HepG2 (cell line): ENCODE results near the gene RAB34. TPM values are rescaled to one million over a fixed set of nuclear protein-coding genes. Genes with fewer than 3 reads are reported as not detected.

Source experiments
- BHLHE40 ChIP-seq: IDR thresholded peaks from 2 replicates; pipeline ENCODE4 v1.6.1; 2011; ENCODE audit warnings: low read length, improper control_type of control experiment
- CC2D1A ChIP-seq: sonication (generic); formaldehyde crosslinking; IDR thresholded peaks from 2 replicates; pipeline ENCODE4 v1.8.1; 2023; ENCODE audit warnings: mild to moderate bottlenecking, missing genetic modification reagents
- FOXM1 ChIP-seq: sonication (generic); formaldehyde crosslinking; IDR thresholded peaks from 2 replicates; pipeline ENCODE4 v1.5.0; 2020; ENCODE audit warnings: missing genetic modification reagents
- GLI4 ChIP-seq: sonication (generic); formaldehyde crosslinking; IDR thresholded peaks from 2 replicates; pipeline ENCODE4 v1.5.1; 2020; ENCODE audit warnings: missing genetic modification reagents, mild to moderate bottlenecking, moderate library complexity, borderline replicate concordance
- NAIF1 ChIP-seq: sonication (generic); formaldehyde crosslinking; IDR thresholded peaks from 2 replicates; pipeline ENCODE4 v1.5.0; 2020; ENCODE audit warnings: mild to moderate bottlenecking, missing genetic modification reagents, borderline replicate concordance
- NFATC3 ChIP-seq: sonication (generic); formaldehyde crosslinking; IDR thresholded peaks from 2 replicates; pipeline ENCODE4 v1.5.1; 2020; ENCODE audit warnings: mild to moderate bottlenecking, missing genetic modification reagents
- POLR2AphosphoS2 ChIP-seq: IDR thresholded peaks from 2 replicates; pipeline ENCODE4 v1.6.1; 2011; ENCODE audit warnings: low read depth, low read length, improper control_type of control experiment
- RFX1 ChIP-seq: fragments of 450-650 bp; IDR thresholded peaks from 2 replicates; pipeline ENCODE4 v1.6.1; 2017
- SRSF1 ChIP-seq: fragments of 200-400 bp; formaldehyde crosslinking; optimal IDR thresholded peaks from 2 replicates; pipeline ENCODE3; 2017; ENCODE audit warnings: mild to moderate bottlenecking, low read depth, low read length, moderate library complexity
- TBP ChIP-seq: sonication (generic); formaldehyde crosslinking; IDR thresholded peaks from 2 replicates; pipeline ENCODE4 v1.5.0; 2020; ENCODE audit warnings: missing genetic modification reagents
- TEAD3 ChIP-seq: optimal IDR thresholded peaks from 2 replicates; pipeline ENCODE3; 2016; ENCODE audit warnings: borderline replicate concordance
- TMF1 ChIP-seq: sonication (generic); formaldehyde crosslinking; IDR thresholded peaks from 2 replicates; pipeline ENCODE4 v1.8.1; 2022; ENCODE audit warnings: low read depth, missing genetic modification reagents
- ZBTB7B ChIP-seq: sonication (generic); formaldehyde crosslinking; IDR thresholded peaks from 2 replicates; pipeline ENCODE4 v1.4.0; 2020; ENCODE audit warnings: missing genetic modification reagents
- ZNF230 ChIP-seq: sonication (generic); formaldehyde crosslinking; IDR thresholded peaks from 2 replicates; pipeline ENCODE4 v1.4.0; 2020; ENCODE audit warnings: mild to moderate bottlenecking, missing genetic modification reagents
- ZNF235 ChIP-seq: sonication (generic); formaldehyde crosslinking; IDR thresholded peaks from 2 replicates; pipeline ENCODE4 v1.8.1; 2023; ENCODE audit warnings: mild to moderate bottlenecking, missing genetic modification reagents, borderline replicate concordance
- ZNF292 ChIP-seq: sonication (generic); formaldehyde crosslinking; IDR thresholded peaks from 2 replicates; pipeline ENCODE4 v1.8.1; 2022; ENCODE audit warnings: mild to moderate bottlenecking, low read depth, missing genetic modification reagents, borderline replicate concordance
- ZNF766 ChIP-seq: sonication (generic); formaldehyde crosslinking; IDR thresholded peaks from 2 replicates; pipeline ENCODE4 v1.5.0; 2020; ENCODE audit warnings: missing genetic modification reagents, borderline replicate concordance
- polyA plus RNA-seq, 8 experiments: library from polyadenylated mRNA; depleted of rRNA in 3 of 8; stranded (reverse) in 7 of 8; unstranded in 1 of 8; fragments of >200 nt; fragmentation: Illumina TruSeq in 4 of 8; extraction: Trizol in 4 of 8; gene quantifications; 2 replicates each; pipeline versions ENCODE4 v1.2.1 to v1.2.3, GENCODE V29; 2011 to 2016; ENCODE audit warnings: low read depth in 4 of 8, missing spikeins in 1 of 8, mixed read lengths in 1 of 8; ENCODE audit not compliant: insufficient read depth in 1 of 8
- total RNA-seq, 5 experiments: library from RNA; depleted of rRNA; stranded (reverse); fragments of >200 nt; fragmentation: Illumina TruSeq; extraction: Trizol; gene quantifications; 2 replicates each; pipeline ENCODE4 v1.2.3, GENCODE V29; 2016; ENCODE audit warnings: low read depth in 1 of 5
- TF ChIP-seq, protein P1 (sequence below): sonication (generic); formaldehyde crosslinking; IDR thresholded peaks from 2 replicates; pipeline ENCODE4 v1.4.0; 2020; ENCODE audit warnings: missing genetic modification reagents
- TF ChIP-seq, protein P2 (sequence below): sonication (generic); formaldehyde crosslinking; conservative IDR thresholded peaks from 2 replicates; pipeline ENCODE4 v1.8.1; 2023; ENCODE audit warnings: missing genetic modification reagents
- TF ChIP-seq, protein P3 (sequence below): IDR thresholded peaks from 2 replicates; pipeline ENCODE4 v1.6.1; 2016; ENCODE audit warnings: missing biosample characterization, missing genetic modification reagents, low read depth
- TF ChIP-seq, protein P4 (sequence below): IDR thresholded peaks from 2 replicates; pipeline ENCODE4 v1.6.1; 2016; ENCODE audit warnings: low read depth, borderline replicate concordance
- TF ChIP-seq, protein P5 (sequence below): IDR thresholded peaks from 2 replicates; pipeline ENCODE4 v1.6.1; 2016; ENCODE audit warnings: low read depth

The RAB34 gene
- total and polyA plus RNA-seq, 2 of the 13 experiments (the other 11 are each of a cell fraction or from before 2014, with no cell fraction given) = 0.49 TPM; not detected in 1

DNA sequence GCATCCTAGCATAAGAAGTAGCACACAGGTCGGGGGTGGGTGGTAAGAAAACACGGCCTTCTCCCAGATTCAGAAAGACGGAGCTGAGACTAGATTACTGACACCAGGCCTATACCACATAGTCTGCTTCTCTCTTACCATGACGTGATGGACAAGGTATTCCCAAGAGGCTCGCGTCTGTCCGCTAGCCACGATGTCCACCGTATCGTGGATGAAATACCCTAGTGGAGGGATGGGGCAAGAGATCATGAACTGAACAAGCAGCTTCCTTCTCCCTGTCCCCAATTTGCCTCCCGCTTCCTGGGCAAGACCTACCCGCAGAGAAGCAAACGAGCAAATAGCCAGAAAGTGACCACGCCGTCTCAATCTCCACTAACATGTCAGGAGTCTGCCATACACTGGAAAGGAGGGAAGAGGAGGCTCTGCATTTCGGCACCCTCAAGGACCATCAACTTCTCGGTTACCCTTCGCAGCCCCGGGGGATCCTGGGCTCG is 7.5 kb upstream of the RAB34 start (continued):
- TF ChIP-seq, protein P1, sequence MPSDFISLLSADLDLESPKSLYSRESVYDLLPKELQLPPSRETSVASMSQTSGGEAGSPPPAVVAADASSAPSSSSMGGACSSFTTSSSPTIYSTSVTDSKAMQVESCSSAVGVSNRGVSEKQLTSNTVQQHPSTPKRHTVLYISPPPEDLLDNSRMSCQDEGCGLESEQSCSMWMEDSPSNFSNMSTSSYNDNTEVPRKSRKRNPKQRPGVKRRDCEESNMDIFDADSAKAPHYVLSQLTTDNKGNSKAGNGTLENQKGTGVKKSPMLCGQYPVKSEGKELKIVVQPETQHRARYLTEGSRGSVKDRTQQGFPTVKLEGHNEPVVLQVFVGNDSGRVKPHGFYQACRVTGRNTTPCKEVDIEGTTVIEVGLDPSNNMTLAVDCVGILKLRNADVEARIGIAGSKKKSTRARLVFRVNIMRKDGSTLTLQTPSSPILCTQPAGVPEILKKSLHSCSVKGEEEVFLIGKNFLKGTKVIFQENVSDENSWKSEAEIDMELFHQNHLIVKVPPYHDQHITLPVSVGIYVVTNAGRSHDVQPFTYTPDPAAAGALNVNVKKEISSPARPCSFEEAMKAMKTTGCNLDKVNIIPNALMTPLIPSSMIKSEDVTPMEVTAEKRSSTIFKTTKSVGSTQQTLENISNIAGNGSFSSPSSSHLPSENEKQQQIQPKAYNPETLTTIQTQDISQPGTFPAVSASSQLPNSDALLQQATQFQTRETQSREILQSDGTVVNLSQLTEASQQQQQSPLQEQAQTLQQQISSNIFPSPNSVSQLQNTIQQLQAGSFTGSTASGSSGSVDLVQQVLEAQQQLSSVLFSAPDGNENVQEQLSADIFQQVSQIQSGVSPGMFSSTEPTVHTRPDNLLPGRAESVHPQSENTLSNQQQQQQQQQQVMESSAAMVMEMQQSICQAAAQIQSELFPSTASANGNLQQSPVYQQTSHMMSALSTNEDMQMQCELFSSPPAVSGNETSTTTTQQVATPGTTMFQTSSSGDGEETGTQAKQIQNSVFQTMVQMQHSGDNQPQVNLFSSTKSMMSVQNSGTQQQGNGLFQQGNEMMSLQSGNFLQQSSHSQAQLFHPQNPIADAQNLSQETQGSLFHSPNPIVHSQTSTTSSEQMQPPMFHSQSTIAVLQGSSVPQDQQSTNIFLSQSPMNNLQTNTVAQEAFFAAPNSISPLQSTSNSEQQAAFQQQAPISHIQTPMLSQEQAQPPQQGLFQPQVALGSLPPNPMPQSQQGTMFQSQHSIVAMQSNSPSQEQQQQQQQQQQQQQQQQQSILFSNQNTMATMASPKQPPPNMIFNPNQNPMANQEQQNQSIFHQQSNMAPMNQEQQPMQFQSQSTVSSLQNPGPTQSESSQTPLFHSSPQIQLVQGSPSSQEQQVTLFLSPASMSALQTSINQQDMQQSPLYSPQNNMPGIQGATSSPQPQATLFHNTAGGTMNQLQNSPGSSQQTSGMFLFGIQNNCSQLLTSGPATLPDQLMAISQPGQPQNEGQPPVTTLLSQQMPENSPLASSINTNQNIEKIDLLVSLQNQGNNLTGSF (CRISPR knock-in tag) = no peak; the same call in 1 of the 2 replicates
- TF ChIP-seq TEAD3 (CRISPR knock-in tag) = peak; percentile 46
- TF ChIP-seq, protein P2, sequence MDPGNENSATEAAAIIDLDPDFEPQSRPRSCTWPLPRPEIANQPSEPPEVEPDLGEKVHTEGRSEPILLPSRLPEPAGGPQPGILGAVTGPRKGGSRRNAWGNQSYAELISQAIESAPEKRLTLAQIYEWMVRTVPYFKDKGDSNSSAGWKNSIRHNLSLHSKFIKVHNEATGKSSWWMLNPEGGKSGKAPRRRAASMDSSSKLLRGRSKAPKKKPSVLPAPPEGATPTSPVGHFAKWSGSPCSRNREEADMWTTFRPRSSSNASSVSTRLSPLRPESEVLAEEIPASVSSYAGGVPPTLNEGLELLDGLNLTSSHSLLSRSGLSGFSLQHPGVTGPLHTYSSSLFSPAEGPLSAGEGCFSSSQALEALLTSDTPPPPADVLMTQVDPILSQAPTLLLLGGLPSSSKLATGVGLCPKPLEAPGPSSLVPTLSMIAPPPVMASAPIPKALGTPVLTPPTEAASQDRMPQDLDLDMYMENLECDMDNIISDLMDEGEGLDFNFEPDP (CRISPR knock-in tag) = no peak
- TF ChIP-seq, protein P3, sequence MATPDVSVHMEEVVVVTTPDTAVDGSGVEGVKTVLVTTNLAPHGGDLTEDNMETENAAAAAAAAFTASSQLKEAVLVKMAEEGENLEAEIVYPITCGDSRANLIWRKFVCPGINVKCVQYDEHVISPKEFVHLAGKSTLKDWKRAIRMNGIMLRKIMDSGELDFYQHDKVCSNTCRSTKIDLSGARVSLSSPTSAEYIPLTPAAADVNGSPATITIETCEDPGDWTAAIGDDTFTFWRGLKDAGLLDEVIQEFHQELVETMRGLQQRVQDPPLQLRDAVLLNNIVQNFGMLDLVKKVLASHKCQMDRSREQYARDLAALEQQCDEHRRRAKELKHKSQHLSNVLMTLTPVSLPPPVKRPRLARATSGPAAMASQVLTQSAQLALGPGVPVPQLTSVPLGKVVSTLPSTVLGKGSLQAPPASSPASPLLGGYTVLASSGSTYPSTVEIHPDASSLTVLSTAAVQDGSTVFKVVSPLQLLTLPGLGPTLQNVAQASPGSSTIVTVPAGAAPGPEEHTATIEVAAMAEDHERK = no peak
- no peak for TF ChIP-seq NFATC3 (CRISPR knock-in tag)
- no peak for TF ChIP-seq CC2D1A (CRISPR knock-in tag)
- no peak for TF ChIP-seq RFX1
- peak; percentile 83; the same call in 1 of the 2 replicates for TF ChIP-seq ZNF230
- peak; percentile 89 for TF ChIP-seq POLR2AphosphoS2
- TF ChIP-seq TBP (CRISPR knock-in tag) = no peak
- TF ChIP-seq, protein P4, sequence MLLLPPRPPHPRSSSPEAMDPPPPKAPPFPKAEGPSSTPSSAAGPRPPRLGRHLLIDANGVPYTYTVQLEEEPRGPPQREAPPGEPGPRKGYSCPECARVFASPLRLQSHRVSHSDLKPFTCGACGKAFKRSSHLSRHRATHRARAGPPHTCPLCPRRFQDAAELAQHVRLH (CRISPR knock-in tag) = no peak
- TF ChIP-seq, protein P5, sequence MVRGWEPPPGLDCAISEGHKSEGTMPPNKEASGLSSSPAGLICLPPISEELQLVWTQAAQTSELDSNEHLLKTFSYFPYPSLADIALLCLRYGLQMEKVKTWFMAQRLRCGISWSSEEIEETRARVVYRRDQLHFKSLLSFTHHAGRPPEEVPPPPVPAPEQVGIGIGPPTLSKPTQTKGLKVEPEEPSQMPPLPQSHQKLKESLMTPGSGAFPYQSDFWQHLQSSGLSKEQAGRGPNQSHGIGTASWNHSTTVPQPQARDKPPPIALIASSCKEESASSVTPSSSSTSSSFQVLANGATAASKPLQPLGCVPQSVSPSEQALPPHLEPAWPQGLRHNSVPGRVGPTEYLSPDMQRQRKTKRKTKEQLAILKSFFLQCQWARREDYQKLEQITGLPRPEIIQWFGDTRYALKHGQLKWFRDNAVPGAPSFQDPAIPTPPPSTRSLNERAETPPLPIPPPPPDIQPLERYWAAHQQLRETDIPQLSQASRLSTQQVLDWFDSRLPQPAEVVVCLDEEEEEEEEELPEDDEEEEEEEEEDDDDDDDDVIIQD (CRISPR knock-in tag) = no peak
- TF ChIP-seq GLI4 (CRISPR knock-in tag) = no peak
- no peak for TF ChIP-seq ZBTB7B
- TF ChIP-seq ZNF766 (CRISPR knock-in tag) = 0 out of 2 replicates have a peak, but pooled peaks have one; percentile 17
- TF ChIP-seq SRSF1 = no peak
- no peak for TF ChIP-seq ZNF235 (CRISPR knock-in tag)
- 0 out of 2 replicates have a peak, but pooled peaks have one; percentile 4 for TF ChIP-seq TMF1 (CRISPR knock-in tag)
- no peak for TF ChIP-seq ZNF292 (CRISPR knock-in tag)
- TF ChIP-seq BHLHE40 = no peak
- no peak for TF ChIP-seq FOXM1 (CRISPR knock-in tag)
- TF ChIP-seq NAIF1 (CRISPR knock-in tag) = peak; percentile 52; the same call in 1 of the 2 replicates
